IMR-90 (cell line): Measurements from ENCODE around the gene RIPK4. TPM values are rescaled to one million over a fixed set of nuclear protein-coding genes. Genes with fewer than 3 reads are reported as not detected.

Experiments used
- ATAC-seq: fragments of 200-7000 bp; cut with Tn5 transposase; 2 replicates; pipeline ENCODE4 v1.9.1; 2020; ENCODE audit warnings: low read depth, mild to moderate bottlenecking, moderate library complexity
- BruUV-seq: library from RNA; stranded (reverse); fragments of 400-500 nt; replicated peaks from 2 replicates; lab custom pipeline; 2021; lab: Mats Ljungman, UMichigan
- CTCF ChIA-PET: fragments of 300-600 bp; formaldehyde crosslinking; extraction: SDS; loops from one replicate; lab custom pipeline; 2021; ENCODE audit warnings: antibody characterized with exemption; lab: Yijun Ruan, JAX
- POLR2A ChIA-PET: fragments of 300-600 bp; sonication (Branson Sonifier 250); formaldehyde crosslinking; loops from one replicate; lab custom pipeline; 2022; ENCODE audit warnings: antibody characterized with exemption; ENCODE audit not compliant: unreplicated experiment; lab: Charles Lee
- DNase-seq: peaks from one replicate; pipeline ENCODE4 v3.0.0; 2013
- H2AFZ ChIP-seq: replicated peaks from 2 replicates; pipeline ENCODE3; 2013; ENCODE audit warnings: low read length, mild to moderate bottlenecking; ENCODE audit not compliant: poor library complexity
- H2AK5ac ChIP-seq: 2 replicates; pipeline ENCODE4 v1.6.1; 2013; ENCODE audit warnings: low read depth, low read length, inconsistent platforms
- H2AK9ac ChIP-seq: replicated peaks from 2 replicates; pipeline ENCODE3; 2013; ENCODE audit warnings: mild to moderate bottlenecking, low read depth, low read length, moderate library complexity; ENCODE audit not compliant: poor library complexity
- H2BK120ac ChIP-seq: 2 replicates; pipeline ENCODE4 v1.6.1; 2013; ENCODE audit warnings: low read depth, low read length, inconsistent platforms
- H2BK15ac ChIP-seq: 3 replicates; pipeline ENCODE4 v1.6.1; 2013; ENCODE audit warnings: low read depth, low read length, inconsistent platforms
- H2BK20ac ChIP-seq: 2 replicates; pipeline ENCODE4 v1.6.1; 2013; ENCODE audit warnings: low read depth, mild to moderate bottlenecking, inconsistent platforms, low read length, moderate library complexity
- H2BK5ac ChIP-seq: 2 replicates; pipeline ENCODE4 v1.6.1; 2013; ENCODE audit warnings: mild to moderate bottlenecking, low read depth, low read length, inconsistent platforms; ENCODE audit not compliant: poor library complexity, severe bottlenecking
- H3K14ac ChIP-seq: replicated peaks from 2 replicates; pipeline ENCODE4 v1.6.1; 2013; ENCODE audit warnings: low read depth, low read length, inconsistent platforms
- H3K18ac ChIP-seq: 2 replicates; pipeline ENCODE4 v1.6.1; 2013; ENCODE audit warnings: low read depth, low read length, control low read depth
- H3K23ac ChIP-seq: 2 replicates; pipeline ENCODE4 v1.6.1; 2013; ENCODE audit warnings: low read depth, low read length, inconsistent platforms
- H3K27ac ChIP-seq: 2 replicates; pipeline ENCODE4 v1.5.1; 2013; ENCODE audit warnings: mild to moderate bottlenecking, control low read depth, low read length; ENCODE audit not compliant: insufficient read depth
- H3K27me3 ChIP-seq: 2 replicates; pipeline ENCODE4 v1.6.1; 2013; ENCODE audit warnings: low read length; ENCODE audit not compliant: control insufficient read depth, insufficient read depth
- H3K36me3 ChIP-seq: 2 replicates; pipeline ENCODE4 v1.6.1; 2013; ENCODE audit warnings: low read length, mixed read lengths; ENCODE audit not compliant: control insufficient read depth, insufficient read depth
- H3K4ac ChIP-seq: 2 replicates; pipeline ENCODE4 v1.6.1; 2013; ENCODE audit warnings: low read depth, low read length, inconsistent platforms
- H3K4me1 ChIP-seq: 2 replicates; pipeline ENCODE4 v1.6.1; 2013; ENCODE audit warnings: low read length, mixed read lengths; ENCODE audit not compliant: control insufficient read depth, insufficient read depth
- H3K4me2 ChIP-seq: 2 replicates; pipeline ENCODE4 v1.6.1; 2013; ENCODE audit warnings: low read depth, mild to moderate bottlenecking, control low read depth, low read length, moderate library complexity
- H3K4me3 ChIP-seq: 2 replicates; pipeline ENCODE4 v1.5.1; 2013; ENCODE audit warnings: low read depth, mild to moderate bottlenecking, control low read depth, low read length, moderate library complexity; ENCODE audit not compliant: insufficient read depth
- H3K56ac ChIP-seq: 2 replicates; pipeline ENCODE4 v1.6.1; 2013; ENCODE audit warnings: low read length, inconsistent platforms; ENCODE audit not compliant: insufficient read depth; ENCODE audit errors: extremely low read depth
- H3K79me1 ChIP-seq, 2 experiments: 2 replicates each; pipeline ENCODE4 v1.6.1; 2013; ENCODE audit warnings: low read length in 2 of 2, inconsistent platforms in 1 of 2, low read depth in 1 of 2
- H3K9ac ChIP-seq: 2 replicates; pipeline ENCODE4 v1.6.1; 2013; ENCODE audit warnings: low read depth, low read length, control low read depth
- H3K9me1 ChIP-seq: 2 replicates; pipeline ENCODE4 v1.6.1; 2013; ENCODE audit warnings: low read length, inconsistent platforms; ENCODE audit not compliant: insufficient read depth
- H3K9me3 ChIP-seq: 2 replicates; pipeline ENCODE4 v1.6.1; 2013; ENCODE audit warnings: low read length; ENCODE audit not compliant: control insufficient read depth, insufficient read depth
- H4K20me1 ChIP-seq: 2 replicates; pipeline ENCODE4 v1.6.1; 2013; ENCODE audit warnings: low read length, inconsistent platforms; ENCODE audit not compliant: insufficient read depth
- H4K5ac ChIP-seq: 2 replicates; pipeline ENCODE4 v1.6.1; 2013; ENCODE audit warnings: mild to moderate bottlenecking, low read depth, low read length, control low read depth
- H4K8ac ChIP-seq, 2 experiments: 2 replicates each; pipeline ENCODE4 v1.6.1; 2013; ENCODE audit warnings: low read depth in 2 of 2, low read length in 2 of 2, control low read depth in 1 of 2, inconsistent platforms in 1 of 2
- H4K91ac ChIP-seq: 2 replicates; pipeline ENCODE4 v1.6.1; 2013; ENCODE audit warnings: low read depth, low read length, inconsistent platforms; ENCODE audit not compliant: insufficient read depth
- MAFK ChIP-seq: IDR thresholded peaks from 2 replicates; pipeline ENCODE4 v1.6.1; 2012; ENCODE audit warnings: low read depth, low read length, improper control_type of control experiment
- MAZ ChIP-seq: IDR thresholded peaks from 2 replicates; pipeline ENCODE4 v1.6.1; 2012; ENCODE audit warnings: low read depth, mild to moderate bottlenecking, low read length, improper control_type of control experiment, moderate library complexity, borderline replicate concordance
- RCOR1 ChIP-seq: IDR thresholded peaks from 2 replicates; pipeline ENCODE4 v1.6.1; 2012; ENCODE audit warnings: mild to moderate bottlenecking, low read length, improper control_type of control experiment; ENCODE audit not compliant: insufficient replicate concordance
- RFX5 ChIP-seq: IDR thresholded peaks from 2 replicates; pipeline ENCODE4 v1.8.0; 2012; ENCODE audit warnings: low read depth, mild to moderate bottlenecking, low read length, moderate library complexity
- WGBS, 2 experiments: methylation state at CpG; one replicate each; pipeline versions ENCODE4 v1.1.5 to v1.1.7; 2013; ENCODE audit warnings: missing lambda C conversion rate in 2 of 2; ENCODE audit not compliant: insufficient read length in 1 of 2; ENCODE audit errors: extremely low coverage in 2 of 2; 5-methylcytosine and 5-hydroxymethylcytosine counted together
- dilution Hi-C: fragments of 300-500 bp; cut with HindIII; formaldehyde crosslinking; loops from one replicate; pipeline ENCODE4 v1.14.3; 2018; ENCODE audit warnings: low sequenced_read_pairs; ENCODE audit not compliant: unreplicated experiment
- in situ Hi-C: fragments of 300-500 bp; cut with MboI; formaldehyde crosslinking; loops from 3 replicates; pipeline ENCODE4 v1.14.3; 2019; ENCODE audit warnings: low sequenced_read_pairs, inconsistent platforms, mixed read lengths
- intact Hi-C: fragments of 100-400 bp; cut with micrococcal nuclease; formaldehyde crosslinking; loops from 2 replicates; pipeline ENCODE4 v1.10.0; 2022
- polyA plus RNA-seq, 3 experiments: library from polyadenylated mRNA; depleted of rRNA; stranded (reverse); fragments of >200 nt; gene quantifications; 2 replicates each; pipeline ENCODE4 v1.2.3, GENCODE V29; 2012; ENCODE audit warnings: low replicate concordance in 1 of 3
- total RNA-seq: library from RNA; depleted of rRNA; stranded (reverse); fragments of >200 nt; gene quantifications from 2 replicates; pipeline ENCODE4 v1.2.3, GENCODE V29; 2012
- TF ChIP-seq, protein P1 (sequence below): fragments of 150-350 bp; IDR thresholded peaks from 2 replicates; pipeline ENCODE4 v1.6.1; 2016; ENCODE audit warnings: low read depth, mild to moderate bottlenecking, low read length, moderate library complexity, borderline replicate concordance

RIPK4 gene
- total and polyA plus RNA-seq, 2 of the 4 experiments (the other 2 are of a cell fraction): under 0.01 to 0.03 TPM

DNA sequence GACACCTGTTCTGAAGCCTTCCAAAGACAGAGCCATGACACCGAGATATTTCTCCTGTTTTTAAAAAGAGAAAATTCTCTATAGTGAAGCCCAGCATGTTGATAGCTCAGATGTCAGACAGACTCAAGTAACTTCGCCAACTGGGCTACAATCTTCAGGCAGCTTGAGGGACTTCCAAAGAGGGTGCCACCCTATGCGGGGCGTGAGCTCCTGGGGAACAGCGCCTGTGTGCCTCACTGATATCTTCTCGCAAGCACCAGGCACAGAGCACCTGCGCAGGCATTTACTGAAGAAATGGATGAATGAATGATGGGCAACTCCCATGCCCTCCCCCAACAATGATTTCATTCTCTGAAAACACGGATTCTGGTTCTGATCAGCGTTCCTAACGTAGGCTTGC is 17.6 kb downstream of the RIPK4 start:
- no peak overlapping the region for H3K4ac ChIP-seq
- no peak overlapping the region for H2BK5ac ChIP-seq
- H3K14ac ChIP-seq: no peak overlapping the region
- no peak overlapping the region for H4K8ac ChIP-seq
- H3K79me1 ChIP-seq: no peaks in the 10 kb centered on the region
- no peak overlapping the region for H2BK120ac ChIP-seq
- no peak overlapping the region for H3K56ac ChIP-seq
- peaks cover 10% of the 10 kb centered on the region for H3K4me1 ChIP-seq
- no peak for ATAC-seq
- no peak overlapping the region for H3K27ac ChIP-seq
- H2BK15ac ChIP-seq: no peak overlapping the region
- H4K20me1 ChIP-seq: no peaks in the 10 kb centered on the region
- H3K18ac ChIP-seq: no peak overlapping the region
- H2AK5ac ChIP-seq: no peak overlapping the region
- no peak overlapping the region for H3K4me2 ChIP-seq
- ChIA-PET CTCF (interaction anchor here (0.6 to 0.7 kb wide), 2 partner anchors 65 to 133 kb away, joined by 3 to 5 read pairs; no protein-coding TSS in a partner anchor), POLR2A (no interaction called here)
- H3K9ac ChIP-seq: no peak overlapping the region
- no peak overlapping the region for H4K5ac ChIP-seq
- no CpG with 5 or more reads among the region's 10 CpGs for WGBS, 2 experiments
- H4K91ac ChIP-seq: no peak overlapping the region
- no peak overlapping the region for H2AK9ac ChIP-seq
- intact Hi-C loops (no loop called here), dilution Hi-C loops (no loop called here), in situ Hi-C loops (no loop called here)
- no peak overlapping the region for H2BK20ac ChIP-seq
- no peaks in the 10 kb centered on the region for H3K36me3 ChIP-seq
- no peak for DNase-seq
- peaks cover 6% of the 10 kb centered on the region; the same call in 1 of the 2 replicates for H3K27me3 ChIP-seq
- no peak overlapping the region for H2AFZ ChIP-seq
- no peak overlapping the region for H3K23ac ChIP-seq
- no peak overlapping the region for H3K4me3 ChIP-seq
- no peak for TF ChIP-seq MAZ
- no peak for TF ChIP-seq RFX5
- TF ChIP-seq, protein P1, sequence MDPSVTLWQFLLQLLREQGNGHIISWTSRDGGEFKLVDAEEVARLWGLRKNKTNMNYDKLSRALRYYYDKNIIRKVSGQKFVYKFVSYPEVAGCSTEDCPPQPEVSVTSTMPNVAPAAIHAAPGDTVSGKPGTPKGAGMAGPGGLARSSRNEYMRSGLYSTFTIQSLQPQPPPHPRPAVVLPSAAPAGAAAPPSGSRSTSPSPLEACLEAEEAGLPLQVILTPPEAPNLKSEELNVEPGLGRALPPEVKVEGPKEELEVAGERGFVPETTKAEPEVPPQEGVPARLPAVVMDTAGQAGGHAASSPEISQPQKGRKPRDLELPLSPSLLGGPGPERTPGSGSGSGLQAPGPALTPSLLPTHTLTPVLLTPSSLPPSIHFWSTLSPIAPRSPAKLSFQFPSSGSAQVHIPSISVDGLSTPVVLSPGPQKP: no peak
- no peak for TF ChIP-seq RCOR1
- TF ChIP-seq MAFK: no peak
- BruUV-seq: no TSS peak
- H3K9me1 ChIP-seq: no peaks in the 10 kb centered on the region; the same call in 1 of the 2 replicates
- H3K9me3 ChIP-seq: no peaks in the 10 kb centered on the region
